Left renal cortex interstitium (tissue), 4 donors: ENCODE results near the gene CC2D2B. TPM values are rescaled to one million over a fixed set of nuclear protein-coding genes. Genes with fewer than 3 reads are reported as not detected.
"Not testable (repeated sequence)": the region's sequence is repeated elsewhere in the genome, so short reads cannot be mapped to it uniquely, and the experiment has no call there.

Experiments used
- DNase-seq, 4 donors: peaks; one replicate each; pipeline ENCODE4 v3.0.0-alpha.2; 2013; ENCODE audit warnings: low read depth in 4 of 4, low spot score in 2 of 4, missing footprints in 1 of 4
- polyA plus RNA-seq, 4 donors: library from polyadenylated mRNA; unstranded; fragments of 120-200 nt; gene quantifications; one replicate each; pipeline ENCODE4 v1.2.1, GENCODE V29; 2013; ENCODE audit not compliant: insufficient read length in 4 of 4

Gene CC2D2B
- polyA plus RNA-seq, 4 donors: 1.1 to 2.3 (median 1.7) TPM

DNA sequence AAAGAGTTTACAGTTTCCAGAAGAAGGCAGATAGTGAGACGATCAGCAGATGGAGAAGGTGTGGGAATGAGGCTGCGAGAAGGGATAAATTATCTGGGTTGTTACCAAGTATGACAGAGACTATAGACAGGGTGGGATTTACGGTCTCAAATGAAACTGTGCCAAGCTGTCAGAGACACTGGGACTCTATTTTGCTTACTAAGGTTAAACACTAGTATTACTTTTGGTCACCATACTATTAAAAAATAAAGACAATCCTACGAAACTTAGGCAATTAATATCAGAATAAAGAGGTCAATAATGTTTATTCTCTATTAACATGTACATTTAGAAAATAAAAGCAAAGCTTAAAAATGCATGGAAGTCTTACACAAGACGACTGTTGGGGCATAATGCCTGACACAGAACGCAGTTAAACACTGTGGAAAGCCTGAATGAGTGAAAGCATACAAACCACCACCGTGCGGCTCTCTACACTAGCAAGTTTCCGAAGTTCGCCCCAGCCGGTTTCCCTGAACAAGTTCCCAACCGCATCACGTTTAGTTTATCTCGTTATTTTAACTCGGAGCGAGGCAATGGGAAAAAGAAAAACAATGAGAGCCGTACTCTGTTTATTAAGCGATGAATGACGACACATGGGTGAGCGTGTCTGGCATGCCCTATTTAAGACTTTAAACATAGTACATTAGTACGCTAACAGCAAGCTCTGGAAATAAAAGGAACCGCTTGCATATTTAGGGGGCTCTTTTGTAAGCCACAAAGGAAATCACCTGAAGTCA is 909 bp upstream of the CC2D2B start:
- peak; percentile 32 to 73 (median 53) for DNase-seq

- no peak for DNase-seq
These were observed 675 bp downstream of the CC2D2B start for GRCh38 chr10:95908450-95908849.

DNA sequence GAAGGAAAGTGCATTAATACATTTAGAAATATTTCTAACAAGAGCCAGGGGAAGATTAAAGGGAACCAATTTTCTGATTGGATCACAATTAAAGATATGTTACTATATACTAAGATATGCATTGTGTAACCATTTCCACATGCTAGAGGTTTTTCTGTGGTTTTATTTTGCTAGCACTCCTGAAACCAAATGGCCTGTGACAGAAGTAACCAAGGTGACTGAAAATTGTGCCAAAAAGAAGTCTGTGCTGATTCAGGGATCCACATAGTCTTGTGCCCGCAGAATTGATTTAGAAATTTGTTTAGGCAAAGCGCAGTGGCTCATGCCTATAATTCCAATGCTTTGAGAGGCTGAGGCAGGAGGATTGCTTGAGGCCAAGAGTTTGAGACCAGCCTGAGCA is 1.8 kb downstream of the CC2D2B start:
- DNase-seq: no peak

DNA sequence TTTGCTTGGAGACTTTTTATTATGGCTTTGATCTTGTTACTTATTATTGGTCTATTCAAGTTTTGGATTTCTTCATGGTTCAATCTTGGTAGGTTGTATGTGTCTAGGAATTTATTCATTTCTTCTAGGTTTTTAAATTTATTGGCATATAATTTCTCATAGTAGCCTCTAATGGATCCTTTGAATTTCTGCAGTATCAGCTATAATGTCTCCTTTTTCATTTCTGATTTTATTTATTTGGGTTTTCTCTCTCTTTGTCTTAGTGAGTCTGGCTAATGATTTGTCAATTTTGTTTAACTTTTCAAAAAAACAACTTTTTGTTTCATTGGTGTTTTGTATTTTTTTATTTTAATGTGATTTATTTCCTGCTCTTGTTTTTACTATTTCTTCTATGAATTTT is 8.3 kb downstream of the CC2D2B start:
- not testable (repeated sequence) for DNase-seq

DNA sequence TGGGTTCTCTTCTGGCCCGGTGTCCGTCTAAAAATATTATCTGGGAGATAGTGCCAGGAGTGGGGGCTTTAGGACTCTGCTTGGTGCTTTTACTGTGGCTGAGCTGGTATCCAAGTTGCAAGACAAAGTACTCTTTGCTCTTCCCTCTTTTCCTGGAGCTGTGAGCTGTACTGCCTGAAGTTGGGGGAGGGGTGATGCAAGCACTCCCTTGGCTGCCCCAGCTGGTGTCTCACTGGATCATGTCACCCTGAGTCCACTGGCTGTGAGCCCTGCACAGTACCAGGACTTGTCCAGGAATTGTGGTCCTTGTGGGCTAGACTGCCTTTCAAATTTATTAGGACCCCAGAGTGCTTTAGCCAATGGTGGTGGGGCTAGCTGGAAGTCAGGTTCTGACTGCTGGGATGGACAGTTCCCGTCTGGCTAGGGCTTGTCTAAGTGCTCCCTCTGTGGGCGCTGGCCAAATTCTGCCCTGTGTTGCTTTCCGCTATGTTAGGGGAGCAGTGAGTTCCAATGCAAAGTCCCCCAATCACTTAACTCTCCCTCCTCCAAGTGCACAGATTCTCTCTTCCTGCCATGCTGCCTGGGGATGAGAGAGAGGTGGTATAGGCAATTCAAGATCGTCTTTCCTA is 13.1 kb downstream of the CC2D2B start:
- DNase-seq: no peak

DNA sequence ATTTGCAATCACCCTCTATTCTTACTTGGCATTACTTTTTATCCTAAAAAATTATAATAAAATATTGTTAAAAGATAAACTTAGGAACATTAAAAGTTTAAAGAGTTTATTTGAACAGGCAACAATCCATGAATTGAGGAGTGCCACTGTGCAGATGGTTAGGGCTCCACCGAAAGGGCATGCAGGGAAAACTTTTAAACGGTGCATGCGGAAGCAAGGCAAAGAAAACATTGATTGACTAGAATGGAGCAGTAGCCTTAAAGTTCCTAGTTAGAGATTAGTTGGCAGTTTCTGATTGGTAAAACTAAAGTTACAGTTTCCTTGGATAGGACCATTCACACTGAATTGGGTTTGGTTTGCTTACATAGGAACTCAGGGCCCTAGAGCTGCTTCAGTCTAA is 17.3 kb downstream of the CC2D2B start:
- no peak for DNase-seq

DNA sequence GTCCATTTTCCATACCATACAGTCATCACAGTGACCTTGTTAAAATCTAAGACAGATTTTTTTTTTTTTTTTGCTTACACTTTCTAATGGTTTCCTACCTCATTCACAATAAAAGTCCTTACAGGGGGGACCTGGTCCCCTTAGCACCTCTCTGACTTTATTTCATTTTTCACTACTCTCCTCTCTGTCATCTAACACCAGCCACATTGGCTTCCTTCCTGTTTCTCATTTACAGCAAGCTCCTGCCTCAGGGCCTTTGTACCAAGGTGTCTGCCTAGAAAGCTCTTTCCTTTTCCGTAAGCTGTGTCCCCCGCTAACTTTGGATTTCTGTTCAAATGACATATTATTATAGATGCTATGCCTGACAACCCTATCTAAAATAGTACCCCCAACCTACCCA is 27.7 kb downstream of the CC2D2B start:
- no peak for DNase-seq

GRCh38 chr10:95941115-95941514 is 33.3 kb downstream of the CC2D2B start:
- DNase-seq: no peak

- DNase-seq: no peak
These were observed 55.6 kb downstream of the CC2D2B start for GRCh38 chr10:95963202-95963990.

GRCh38 chr10:95963991-95964389 is 56.2 kb downstream of the CC2D2B start:
- no peak for DNase-seq

DNA sequence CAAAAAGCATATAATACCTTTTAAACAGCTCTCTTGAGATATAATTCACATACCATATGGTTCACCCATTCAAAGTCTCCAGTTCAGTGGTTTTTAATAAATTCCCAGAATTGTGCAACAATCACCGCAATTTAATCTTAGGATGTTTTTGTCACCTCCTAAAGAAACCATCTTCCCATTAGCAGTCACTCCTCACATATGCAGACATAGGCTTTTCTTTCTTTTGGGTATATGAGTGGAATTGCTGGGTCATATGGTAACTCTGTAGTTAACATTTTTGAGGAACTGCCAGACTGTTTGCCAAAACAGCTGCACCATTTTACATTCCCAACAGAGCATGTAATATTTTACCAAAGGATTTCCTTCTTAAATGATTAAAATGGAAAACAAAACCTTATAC is 57.0 kb downstream of the CC2D2B start:
- DNase-seq: no peak

DNA sequence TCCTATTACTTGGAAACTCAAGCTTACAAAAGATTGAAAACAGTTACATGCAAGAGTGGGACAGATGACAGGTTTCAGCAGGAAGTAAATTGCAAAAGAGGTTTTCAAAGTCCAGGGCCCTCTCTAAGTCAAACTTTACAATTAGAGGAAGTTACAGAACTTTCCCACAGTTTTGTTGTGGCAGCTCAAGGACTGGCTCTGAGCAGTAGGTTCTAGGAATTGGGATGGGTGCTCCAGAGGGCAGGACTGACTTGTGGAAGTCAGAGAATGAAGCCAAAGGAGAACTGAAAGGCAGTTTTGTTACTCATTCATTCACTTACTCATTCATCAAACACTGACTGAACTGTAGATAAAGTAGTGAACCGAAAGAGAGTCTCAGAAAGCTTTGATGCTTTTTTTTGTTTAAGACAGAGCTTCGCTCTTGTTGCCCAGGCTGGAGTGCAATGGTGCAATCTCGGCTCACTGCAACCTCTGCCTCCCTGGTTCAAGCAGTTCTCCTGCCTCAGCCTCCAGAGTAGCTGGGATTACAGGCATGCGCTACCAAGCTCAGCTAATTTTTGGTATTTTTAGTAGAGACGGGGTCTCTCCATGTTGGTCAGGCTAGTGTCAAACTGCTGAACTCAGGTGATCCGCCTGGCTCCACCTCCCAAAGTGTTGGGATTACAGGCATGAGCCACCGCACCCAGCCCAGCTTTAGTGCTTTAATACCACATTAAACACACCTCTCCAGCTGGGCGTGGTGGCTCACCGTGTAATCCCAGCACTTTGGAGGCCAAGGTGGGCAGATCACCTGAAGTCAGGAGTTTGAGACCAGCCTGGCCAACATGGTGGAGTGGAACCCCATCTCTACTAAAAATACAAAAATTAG is 68.8 kb downstream of the CC2D2B start:
- DNase-seq: no peak

GRCh38 chr10:95982200-95982599 is 74.4 kb downstream of the CC2D2B start:
- no peak for DNase-seq

DNA sequence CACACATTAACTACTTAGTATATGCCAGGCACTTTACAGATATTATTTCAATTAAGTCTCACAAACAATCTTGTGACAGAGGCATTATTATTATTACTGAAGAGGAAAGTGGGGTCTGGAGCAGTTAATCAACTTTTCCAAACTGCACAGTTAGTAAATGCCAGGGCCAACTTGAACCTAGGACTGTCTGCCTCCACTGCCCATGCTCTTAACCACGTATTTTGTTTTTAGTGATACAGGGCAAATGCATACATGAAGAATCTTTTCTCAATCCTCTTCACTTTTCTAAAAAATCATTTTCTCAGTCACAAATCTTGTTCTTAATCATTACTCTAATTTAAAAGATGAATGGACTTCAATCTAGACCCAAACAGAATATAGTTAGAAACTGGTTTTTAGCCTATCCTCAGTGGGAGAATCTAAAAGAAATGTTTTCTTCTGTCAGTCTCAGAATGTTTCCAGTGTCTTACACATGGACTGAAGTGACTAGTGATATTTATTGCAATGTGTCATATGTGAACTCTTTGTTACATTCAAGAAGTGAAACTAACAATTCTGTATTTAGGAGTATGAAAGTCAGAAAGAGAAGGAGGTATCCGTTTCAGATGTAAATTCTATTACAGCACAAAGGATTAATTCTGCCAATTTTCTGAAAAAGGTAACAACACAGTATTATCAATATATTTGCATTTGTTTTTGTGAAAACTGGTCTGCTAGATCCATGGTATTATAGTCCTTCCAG is 80.1 kb downstream of the CC2D2B start:
- DNase-seq: no peak

DNA sequence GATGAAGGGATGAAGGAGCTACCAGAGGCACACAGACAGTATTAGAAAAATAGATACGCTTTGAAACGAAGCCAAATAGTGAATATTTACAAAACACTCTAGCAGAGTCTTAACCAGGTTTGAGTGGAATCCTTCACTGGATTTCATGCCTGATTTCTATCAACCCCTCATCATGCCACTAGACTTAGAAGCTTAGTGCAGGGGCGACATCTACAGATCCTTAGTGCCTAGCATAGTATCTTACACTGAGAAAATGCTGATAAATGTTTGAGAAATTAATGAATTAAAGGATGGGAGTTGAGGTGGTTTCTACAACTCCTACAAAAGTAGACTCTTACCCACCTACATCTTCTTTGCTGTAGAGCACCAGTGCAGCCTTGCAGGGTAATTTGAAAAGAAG is 80.9 kb downstream of the CC2D2B start:
- DNase-seq: no peak

DNA sequence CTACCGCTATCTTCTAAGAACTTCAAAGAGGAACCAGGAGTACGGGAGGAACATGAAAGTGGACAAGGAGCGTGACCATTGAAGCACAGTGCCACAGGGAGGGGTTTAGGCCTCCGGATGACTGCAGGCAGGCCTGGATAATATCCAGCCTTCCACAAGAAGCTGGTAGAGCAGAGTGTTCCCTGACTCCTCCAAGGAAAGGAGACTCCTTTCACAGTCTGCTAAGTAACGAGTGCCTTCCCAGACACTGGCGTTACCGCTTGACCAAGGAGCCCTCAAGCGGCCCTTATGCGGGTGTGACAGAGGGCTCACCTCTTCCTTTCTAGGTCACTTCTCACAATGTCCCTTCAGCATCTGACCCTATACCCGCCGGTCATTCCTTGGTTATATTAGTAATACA is 86.6 kb downstream of the CC2D2B start:
- not testable (repeated sequence) for DNase-seq

GRCh38 chr10:95998255-95998784 is 90.5 kb downstream of the CC2D2B start:
- no peak for DNase-seq

DNA sequence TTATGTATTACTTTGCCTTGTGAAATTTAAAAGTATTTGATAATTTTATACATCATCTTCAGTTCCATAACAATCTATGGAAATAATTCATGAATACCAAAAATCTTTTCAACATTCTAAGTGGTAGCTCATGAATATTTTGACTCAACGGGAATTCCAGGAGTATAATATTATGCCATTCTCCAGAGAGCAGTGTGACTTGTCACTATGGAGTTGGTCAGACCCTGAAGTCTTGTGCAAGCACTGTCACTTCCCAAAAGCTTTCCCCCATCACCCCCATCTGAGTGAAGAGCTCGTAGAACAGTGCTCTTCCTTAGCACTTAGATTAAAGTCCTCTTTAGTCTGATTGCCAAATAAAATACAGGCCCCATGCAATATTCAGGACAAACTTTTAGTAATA is 106.2 kb downstream of the CC2D2B start:
- no peak for DNase-seq

- no peak for DNase-seq
These were observed 106.8 kb downstream of the CC2D2B start for GRCh38 chr10:96014473-96015102.
